K562 (cell line): ENCODE measurements around the gene OPCML. TPM values are rescaled to one million over a fixed set of nuclear protein-coding genes. Genes with fewer than 3 reads are reported as not detected.

Experiments
- ATAC-seq: fragments of 200-7000 bp; cut with Tn5 transposase; 3 replicates; pipeline ENCODE4 v1.9.1; 2020; ENCODE audit warnings: moderate library complexity
- BruUV-seq: library from RNA; stranded (reverse); fragments of 400-500 nt; replicated peaks from 2 replicates; lab custom pipeline; 2021; lab: Mats Ljungman, UMichigan
- CTCF ChIA-PET: fragments of 300-600 bp; formaldehyde crosslinking; extraction: SDS; loops from one replicate; lab custom pipeline; 2021; ENCODE audit warnings: low intra/inter-chr PET ratio; lab: Yijun Ruan, JAX
- POLR2A ChIA-PET: fragments of 300-600, 350-650 bp; sonication (Branson Sonifier 250); formaldehyde crosslinking; extraction: SDS; loops from one replicate; lab custom pipeline; 2021; ENCODE audit warnings: antibody characterized with exemption, inconsistent platforms; lab: Yijun Ruan, JAX
- DNase-seq, 4 experiments: peaks; one replicate each; pipeline versions ENCODE4 v3.0.0 to v3.0.0-alpha.2; 2011 to 2018; ENCODE audit warnings: low spot score in 3 of 4, mixed read lengths in 3 of 4; ENCODE audit errors: extremely low read depth in 1 of 4
- FAIRE-seq: peaks from 2 replicates; lab custom pipeline; 2011; peaks lifted over from hg19 to GRCh38; lab: Jason Lieb, UNC
- H2AFZ ChIP-seq: 2 replicates; pipeline ENCODE4 v1.6.0; 2011; ENCODE audit warnings: low read depth, low read length, control low read depth, inconsistent platforms
- H3K27ac ChIP-seq: fragments of 200-600 bp; 3 replicates; pipeline ENCODE4 v1.8.0; 2011; ENCODE audit warnings: low read depth, mild to moderate bottlenecking, control low read depth, inconsistent platforms, low read length, moderate library complexity, mixed read lengths; ENCODE audit errors: extremely low read depth
- H3K27me3 ChIP-seq, 2 experiments: fragments of 300-600 bp in 1 of 2; 2 replicates in 1 of 2; 3 replicates in 1 of 2; pipeline versions ENCODE4 v1.6.0 to v1.8.0; 2011; ENCODE audit warnings: inconsistent platforms in 2 of 2, low read length in 2 of 2, mild to moderate bottlenecking in 1 of 2, mixed read lengths in 1 of 2, moderate library complexity in 1 of 2; ENCODE audit not compliant: control insufficient read depth in 2 of 2, insufficient read depth in 2 of 2
- H3K36me3 ChIP-seq: fragments of 300-600 bp; 3 replicates; pipeline ENCODE4 v1.8.0; 2011; ENCODE audit warnings: mild to moderate bottlenecking, low read length, inconsistent platforms; ENCODE audit not compliant: control insufficient read depth, insufficient read depth
- H3K4me1 ChIP-seq, 2 experiments: fragments of 200-600 bp in 1 of 2; replicated peaks in 1 of 2; 2 replicates in 1 of 2; 3 replicates in 1 of 2; pipeline versions ENCODE4 v1.5.1 to v1.8.0; 2011; ENCODE audit warnings: inconsistent platforms in 2 of 2, low read length in 2 of 2, mild to moderate bottlenecking in 1 of 2, mixed read lengths in 1 of 2, moderate library complexity in 1 of 2; ENCODE audit not compliant: control insufficient read depth in 2 of 2, insufficient read depth in 2 of 2
- H3K4me2 ChIP-seq: 2 replicates; pipeline ENCODE4 v1.6.1; 2011; ENCODE audit warnings: low read length, control low read depth, inconsistent platforms, mixed read lengths; ENCODE audit not compliant: insufficient read depth
- H3K4me3 ChIP-seq: fragments of 200-600 bp; sonication (generic), shearing (Covaris generic); 2 replicates; pipeline ENCODE4 v1.5.1; 2016; ENCODE audit warnings: control low read depth, inconsistent platforms
- H3K79me2 ChIP-seq: fragments of 200-600 bp; 3 replicates; pipeline ENCODE4 v1.8.0; 2011; ENCODE audit warnings: low read length, inconsistent platforms; ENCODE audit not compliant: control insufficient read depth, insufficient read depth
- H3K9ac ChIP-seq, 2 experiments: 2 replicates each; pipeline versions ENCODE4 v1.6.0 to v1.6.1; 2011; ENCODE audit warnings: low read depth in 2 of 2, low read length in 2 of 2, control low read depth in 1 of 2, inconsistent platforms in 1 of 2, mild to moderate bottlenecking in 1 of 2, mixed read lengths in 1 of 2; ENCODE audit not compliant: insufficient read depth in 1 of 2
- H3K9me1 ChIP-seq: one replicate; pipeline ENCODE4 v1.6.0; 2011; ENCODE audit warnings: inconsistent platforms, mild to moderate bottlenecking, low read length, moderate library complexity; ENCODE audit not compliant: control insufficient read depth, insufficient read depth
- H3K9me3 ChIP-seq: replicated peaks from 2 replicates; pipeline ENCODE4 v1.5.1; 2011; ENCODE audit warnings: low read depth, low read length, inconsistent platforms; ENCODE audit not compliant: control insufficient read depth, insufficient read depth
- H4K20me1 ChIP-seq: replicated peaks from 2 replicates; pipeline ENCODE4 v1.6.1; 2011; ENCODE audit warnings: low read length, inconsistent platforms, mixed read lengths; ENCODE audit not compliant: control insufficient read depth, insufficient read depth
- ESRRA ChIP-seq: fragments of 450-650 bp; IDR thresholded peaks from 2 replicates; pipeline ENCODE4 v1.6.1; 2014; ENCODE audit warnings: low read depth, mild to moderate bottlenecking, moderate library complexity, borderline replicate concordance
- MAFK ChIP-seq: IDR thresholded peaks from 2 replicates; pipeline ENCODE4 v1.6.1; 2011; ENCODE audit warnings: low read length, improper control_type of control experiment
- MCM5 ChIP-seq: fragments of 450-650 bp; IDR thresholded peaks from 2 replicates; pipeline ENCODE4 v1.6.1; 2016; ENCODE audit warnings: low read depth
- PRPF4 ChIP-seq: fragments of 200-400 bp; formaldehyde crosslinking; IDR thresholded peaks from one replicate; pipeline ENCODE4 v1.6.1; 2017; ENCODE audit warnings: low read length, low read depth, mild to moderate bottlenecking; ENCODE audit not compliant: insufficient read depth, poor library complexity, severe bottlenecking
- RBM15 ChIP-seq: fragments of 200-400 bp; formaldehyde crosslinking; IDR thresholded peaks from 2 replicates; pipeline ENCODE4 v1.6.1; 2018; ENCODE audit warnings: mild to moderate bottlenecking, low read length, moderate library complexity; ENCODE audit not compliant: insufficient read depth
- ZNF584 ChIP-seq: fragments of 200-800 bp; sonication (Bioruptor generic); IDR thresholded peaks from 2 replicates; pipeline ENCODE4 v1.6.1; 2016; ENCODE audit warnings: low read depth, mild to moderate bottlenecking, missing genetic modification characterization, missing compliant biosample characterization
- ZNF592 ChIP-seq: fragments of 450-650 bp; IDR thresholded peaks from 2 replicates; pipeline ENCODE4 v1.6.1; 2017; ENCODE audit warnings: antibody characterized with exemption, mild to moderate bottlenecking
- WGBS: fragments of 100-300 bp; shearing (Covaris generic); methylation state at CpG from one replicate; pipeline ENCODE4 v1.1.6; 2016; ENCODE audit warnings: low coverage, mixed read lengths; ENCODE audit not compliant: insufficient coverage; ENCODE audit errors: missing lambda C conversion rate; 5-methylcytosine and 5-hydroxymethylcytosine counted together
- in situ Hi-C: fragments of 300-500 bp; cut with MboI; formaldehyde crosslinking; loops from 4 replicates; pipeline ENCODE4 v1.15.0; 2018; ENCODE audit warnings: inconsistent platforms, mixed read lengths
- intact Hi-C: fragments of 100-400 bp; cut with micrococcal nuclease; formaldehyde crosslinking; loops from 2 replicates; pipeline ENCODE4 v1.14.2; 2022
- polyA plus RNA-seq, 8 experiments: library from polyadenylated mRNA; depleted of rRNA in 4 of 8; stranded (reverse) in 5 of 8; unstranded in 3 of 8; fragments of >200 nt; fragmentation: Nextera tagmentation in 2 of 8; fragmentation: Illumina TruSeq in 1 of 8; extraction: Ambion mirVana in 2 of 8; extraction: Trizol in 1 of 8; gene quantifications; 2 replicates each; pipeline versions ENCODE4 v1.2.1 to v1.2.3, GENCODE V29; 2011 to 2014; ENCODE audit warnings: inconsistent platforms in 1 of 8, missing spikeins in 1 of 8
- total RNA-seq, 7 experiments: library from RNA; depleted of rRNA in 6 of 7; stranded (reverse); fragments of >200 nt in 6 of 7; fragmentation: Illumina TruSeq in 2 of 7; extraction: Trizol in 2 of 7; gene quantifications; 2 replicates each; pipeline versions ENCODE4 v1.2.1 to v1.2.3, GENCODE V29; 2011 to 2021; ENCODE audit warnings: low replicate concordance in 1 of 7
- TF ChIP-seq, protein P1 (sequence below): sonication (generic); formaldehyde crosslinking; IDR thresholded peaks from 2 replicates; pipeline ENCODE4 v1.8.0; 2023; ENCODE audit warnings: mild to moderate bottlenecking, missing genetic modification reagents
- TF ChIP-seq, protein P2 (sequence below): sonication (generic); formaldehyde crosslinking; IDR thresholded peaks from 2 replicates; pipeline ENCODE4 v1.8.0; 2023; ENCODE audit warnings: mild to moderate bottlenecking, missing genetic modification reagents

Gene OPCML
- total and polyA plus RNA-seq, 9 of the 15 experiments (the other 6 are each of a cell fraction or from before 2014, with no cell fraction given): not detected

- no peak for TF ChIP-seq ZNF592
- no peak for TF ChIP-seq ZNF584 (CRISPR knock-in tag)
- TF ChIP-seq MCM5: no peak
These were observed 177.2 kb downstream of the OPCML start (continued) for GRCh38 chr11:133355095-133355494.

DNA sequence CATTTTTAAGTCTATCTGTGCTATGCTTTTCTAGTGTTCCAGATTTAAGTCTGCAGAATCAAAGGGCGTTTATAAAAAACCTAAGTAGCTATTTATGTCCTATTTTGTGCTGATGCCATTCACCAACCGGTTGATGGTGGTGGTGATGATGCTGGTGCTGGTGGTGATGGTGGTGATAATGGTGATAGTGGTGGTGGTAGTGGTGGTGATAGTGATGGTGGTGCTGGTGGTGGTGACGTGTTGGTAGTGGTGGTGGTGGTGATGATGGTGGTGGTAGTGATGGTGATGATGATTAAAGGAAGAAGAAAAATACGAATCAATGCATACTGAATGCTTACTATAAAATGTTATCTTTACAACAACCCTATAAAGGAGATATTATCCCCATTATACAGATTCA is 178.2 kb downstream of the OPCML start:
- in situ Hi-C loops: no loop called here
- no TSS peak for BruUV-seq
- TF ChIP-seq, protein P1, sequence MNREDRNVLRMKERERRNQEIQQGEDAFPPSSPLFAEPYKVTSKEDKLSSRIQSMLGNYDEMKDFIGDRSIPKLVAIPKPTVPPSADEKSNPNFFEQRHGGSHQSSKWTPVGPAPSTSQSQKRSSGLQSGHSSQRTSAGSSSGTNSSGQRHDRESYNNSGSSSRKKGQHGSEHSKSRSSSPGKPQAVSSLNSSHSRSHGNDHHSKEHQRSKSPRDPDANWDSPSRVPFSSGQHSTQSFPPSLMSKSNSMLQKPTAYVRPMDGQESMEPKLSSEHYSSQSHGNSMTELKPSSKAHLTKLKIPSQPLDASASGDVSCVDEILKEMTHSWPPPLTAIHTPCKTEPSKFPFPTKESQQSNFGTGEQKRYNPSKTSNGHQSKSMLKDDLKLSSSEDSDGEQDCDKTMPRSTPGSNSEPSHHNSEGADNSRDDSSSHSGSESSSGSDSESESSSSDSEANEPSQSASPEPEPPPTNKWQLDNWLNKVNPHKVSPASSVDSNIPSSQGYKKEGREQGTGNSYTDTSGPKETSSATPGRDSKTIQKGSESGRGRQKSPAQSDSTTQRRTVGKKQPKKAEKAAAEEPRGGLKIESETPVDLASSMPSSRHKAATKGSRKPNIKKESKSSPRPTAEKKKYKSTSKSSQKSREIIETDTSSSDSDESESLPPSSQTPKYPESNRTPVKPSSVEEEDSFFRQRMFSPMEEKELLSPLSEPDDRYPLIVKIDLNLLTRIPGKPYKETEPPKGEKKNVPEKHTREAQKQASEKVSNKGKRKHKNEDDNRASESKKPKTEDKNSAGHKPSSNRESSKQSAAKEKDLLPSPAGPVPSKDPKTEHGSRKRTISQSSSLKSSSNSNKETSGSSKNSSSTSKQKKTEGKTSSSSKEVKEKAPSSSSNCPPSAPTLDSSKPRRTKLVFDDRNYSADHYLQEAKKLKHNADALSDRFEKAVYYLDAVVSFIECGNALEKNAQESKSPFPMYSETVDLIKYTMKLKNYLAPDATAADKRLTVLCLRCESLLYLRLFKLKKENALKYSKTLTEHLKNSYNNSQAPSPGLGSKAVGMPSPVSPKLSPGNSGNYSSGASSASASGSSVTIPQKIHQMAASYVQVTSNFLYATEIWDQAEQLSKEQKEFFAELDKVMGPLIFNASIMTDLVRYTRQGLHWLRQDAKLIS: no peak
- TF ChIP-seq RBM15 (no peak), MAFK (no peak), ESRRA (no peak), PRPF4 (no peak)
- TF ChIP-seq, protein P2, sequence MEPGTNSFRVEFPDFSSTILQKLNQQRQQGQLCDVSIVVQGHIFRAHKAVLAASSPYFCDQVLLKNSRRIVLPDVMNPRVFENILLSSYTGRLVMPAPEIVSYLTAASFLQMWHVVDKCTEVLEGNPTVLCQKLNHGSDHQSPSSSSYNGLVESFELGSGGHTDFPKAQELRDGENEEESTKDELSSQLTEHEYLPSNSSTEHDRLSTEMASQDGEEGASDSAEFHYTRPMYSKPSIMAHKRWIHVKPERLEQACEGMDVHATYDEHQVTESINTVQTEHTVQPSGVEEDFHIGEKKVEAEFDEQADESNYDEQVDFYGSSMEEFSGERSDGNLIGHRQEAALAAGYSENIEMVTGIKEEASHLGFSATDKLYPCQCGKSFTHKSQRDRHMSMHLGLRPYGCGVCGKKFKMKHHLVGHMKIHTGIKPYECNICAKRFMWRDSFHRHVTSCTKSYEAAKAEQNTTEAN (CRISPR knock-in tag): no peak

More for the DNA sequence above, 178.2 kb downstream of the OPCML start:
- Histone ChIP-seq H3K36me3 (no peaks in the 10 kb centered on the region), H3K79me2 (no peaks in the 10 kb centered on the region), H4K20me1 (no peaks in the 10 kb centered on the region), H2AFZ (no peak overlapping the region), H3K9me3 (peaks cover 2% of the 10 kb centered on the region; the same call in 1 of the 2 replicates), H3K27me3 (no peaks in the 10 kb centered on the region), H3K9me1 (no peaks in the 10 kb centered on the region), H3K9ac (no peak overlapping the region), H3K4me3 (no peak overlapping the region), H3K27ac (no peak overlapping the region), H3K4me2 (no peak overlapping the region), H3K4me1 (no peaks in the 10 kb centered on the region)
- CTCF ChIA-PET: no interaction called here
- POLR2A ChIA-PET: no interaction called here
- ATAC-seq (no peak), DNase-seq (no peak), FAIRE-seq (no peak)
- intact Hi-C loops: no loop called here
- 0% methylated on average over 4 of the region's 4 CpGs for WGBS
